ENCODE measurements around the gene KDM2B.

The KDM2B gene

DNA sequence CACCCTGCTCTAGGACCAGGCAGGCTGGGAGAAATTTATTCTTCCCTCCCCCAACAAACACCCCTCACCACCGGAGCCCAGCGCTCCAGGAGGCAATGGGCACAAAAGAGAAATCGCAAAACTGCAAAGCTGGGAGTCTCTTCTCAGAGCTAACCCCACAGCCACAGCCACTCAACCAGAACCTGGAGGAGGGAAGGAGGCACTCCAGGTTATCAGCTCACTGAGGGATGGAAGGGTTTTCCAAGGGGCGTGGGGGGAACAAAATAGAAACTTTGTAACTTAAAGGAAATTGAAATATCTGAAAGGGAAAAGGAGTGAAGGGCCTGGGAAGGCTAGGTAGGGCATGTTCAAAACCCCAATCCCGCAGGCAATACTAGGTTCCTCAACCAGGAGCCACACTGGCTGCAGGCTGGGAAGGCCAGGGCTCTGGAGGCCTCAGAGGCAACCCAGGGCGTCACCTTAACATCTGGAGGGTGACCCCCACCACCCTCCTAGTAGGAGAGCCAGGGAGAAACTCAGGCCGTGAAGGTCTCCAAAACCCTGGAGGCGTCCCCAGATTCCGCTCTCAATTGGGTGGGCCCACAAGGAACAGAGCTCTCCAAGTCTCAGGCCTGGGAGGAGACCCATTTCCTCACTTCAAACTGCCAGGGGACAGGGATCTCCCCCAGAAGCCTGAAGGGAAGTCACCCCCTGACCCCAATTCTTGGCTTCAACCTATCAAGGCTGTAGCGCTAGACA, 3.2 kb downstream of the KDM2B start:
- no peak for TF ChIP-seq CTCF (IDR thresholded peaks at IDR 0.05; ENCODE audit: insufficient read depth, low read depth, low read length, missing control alignments)
- no peak overlapping the region for H3K4me3 ChIP-seq (ENCODE audit: low read length)
- no peak for DNase-seq (ENCODE audit: low read depth)

- peak; percentile 86 for DNase-seq (ENCODE audit: low read depth)
- TF ChIP-seq CTCF (IDR thresholded peaks at IDR 0.05; ENCODE audit: insufficient read depth, low read depth, low read length, missing control alignments), result no peak
- H3K4me3 ChIP-seq (ENCODE audit: low read length), result no peak overlapping the region
Observed at GRCh38 chr12:121576851-121577391, 3.9 kb downstream of the KDM2B start.

- TF ChIP-seq CTCF (IDR thresholded peaks at IDR 0.05; ENCODE audit: insufficient read depth, low read depth, low read length, missing control alignments), result no peak
- DNase-seq (ENCODE audit: low read depth), result peak; percentile 82
- H3K4me3 ChIP-seq (ENCODE audit: low read length), result no peak overlapping the region
Observed at GRCh38 chr12:121575952-121576625, 4.7 kb downstream of the KDM2B start.

DNA sequence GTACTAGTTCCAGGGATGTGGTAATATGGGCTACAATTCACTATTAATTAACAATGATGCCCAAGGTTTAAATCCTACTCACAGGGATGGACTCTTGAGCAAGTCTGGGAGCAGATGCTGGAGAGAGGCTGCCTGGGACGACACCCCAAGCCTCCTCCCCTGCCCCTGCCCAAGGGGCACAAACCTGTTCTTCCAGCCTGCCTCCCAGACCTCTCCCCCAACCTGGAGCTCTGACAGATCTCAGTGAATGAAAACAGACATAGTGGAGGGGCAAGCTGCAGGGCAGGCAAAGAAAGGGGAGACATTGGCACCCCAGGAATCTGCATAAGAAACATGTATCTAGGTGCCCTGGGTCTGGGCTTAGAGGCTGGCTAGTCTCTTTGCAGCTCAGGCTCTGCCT, 5.8 kb downstream of the KDM2B start:
- no peak overlapping the region for H3K4me3 ChIP-seq (ENCODE audit: low read length)
- DNase-seq (ENCODE audit: low read depth), result peak; percentile 69
- TF ChIP-seq CTCF (IDR thresholded peaks at IDR 0.05; ENCODE audit: insufficient read depth, low read depth, low read length, missing control alignments), result no peak

GRCh38 chr12:121574025-121574424, 6.8 kb downstream of the KDM2B start:
- DNase-seq (ENCODE audit: low read depth), result no peak
- no peak for TF ChIP-seq CTCF (IDR thresholded peaks at IDR 0.05; ENCODE audit: insufficient read depth, low read depth, low read length, missing control alignments)
- no peak overlapping the region for H3K4me3 ChIP-seq (ENCODE audit: low read length)

DNA sequence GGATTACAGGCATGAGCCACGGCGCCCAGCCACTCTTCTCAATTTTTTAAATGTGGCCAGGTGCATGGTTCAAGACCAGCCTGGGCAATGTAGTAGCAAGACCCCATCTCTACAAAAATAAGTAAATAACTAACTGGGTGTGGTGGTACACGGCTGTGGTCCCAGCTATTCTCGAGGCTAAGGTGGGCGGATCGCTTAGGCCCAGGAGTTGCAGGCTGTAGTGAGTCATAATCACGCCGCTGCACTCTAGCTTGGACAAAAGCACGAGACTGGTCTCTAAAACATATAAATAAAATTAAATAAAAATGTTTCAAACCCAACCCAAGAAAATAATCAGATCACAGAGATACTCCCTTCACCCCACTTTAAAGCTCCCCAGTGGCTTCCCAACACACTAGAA, 8.9 kb downstream of the KDM2B start:
- H3K4me3 ChIP-seq (ENCODE audit: low read length), result no peak overlapping the region
- DNase-seq (ENCODE audit: low read depth), result no peak
- no peak for TF ChIP-seq CTCF (IDR thresholded peaks at IDR 0.05; ENCODE audit: insufficient read depth, low read depth, low read length, missing control alignments)
